Panc1 (cell line): ENCODE results near the gene ACTR8.

Source experiments
- CTCF ChIP-seq: fragments of 450-650 bp; IDR thresholded peaks from 2 replicates; pipeline ENCODE4 v1.5.1; 2017; ENCODE audit warnings: mild to moderate bottlenecking
- SIN3A ChIP-seq: IDR thresholded peaks from 2 replicates; pipeline ENCODE4 v1.6.1; 2012; ENCODE audit warnings: low read depth, mild to moderate bottlenecking, low read length, moderate library complexity, borderline replicate concordance; ENCODE audit not compliant: insufficient read depth

- no peak for TF ChIP-seq SIN3A
- TF ChIP-seq CTCF, result no peak; the same call in 1 of the 2 replicates
Measured at GRCh38 chr3:53841296-53841695, 40.7 kb downstream of the ACTR8 start.
